ENCODE results near the gene STRA8.

Gene STRA8

GRCh38 chr7:135239263-135239662 is 5.6 kb downstream of the STRA8 start:
- DNase-seq (ENCODE audit: low read depth) = no peak
- no peaks in the 10 kb centered on the region for H3K36me3 ChIP-seq (ENCODE audit: control insufficient read depth, insufficient read depth, low read length, severe bottlenecking)
- H3K9ac ChIP-seq (ENCODE audit: low read length) = no peak overlapping the region

GRCh38 chr7:135240441-135240840 is 6.8 kb downstream of the STRA8 start:
- no peaks in the 10 kb centered on the region for H3K4me1 ChIP-seq (ENCODE audit: control insufficient read depth, insufficient read depth, low read length)

More at GRCh38 chr7:135239263-135239662, 5.6 kb downstream of the STRA8 start:
- Histone ChIP-seq H3K27me3 (replicated peaks; ENCODE audit: control insufficient read depth, insufficient read depth, low read length) (peaks cover 26% of the 10 kb centered on the region), H3K4me3 (ENCODE audit: low read length) (no peak overlapping the region), H3K4me1 (ENCODE audit: control insufficient read depth, insufficient read depth, low read length) (no peaks in the 10 kb centered on the region), H3K9me3 (ENCODE audit: control insufficient read depth, low read length) (no peaks in the 10 kb centered on the region)

GRCh38 chr7:135242096-135242684 is 8.6 kb downstream of the STRA8 start:
- DNase-seq (ENCODE audit: low read depth) = no peak

More at GRCh38 chr7:135240441-135240840, 6.8 kb downstream of the STRA8 start:
- H3K4me3 ChIP-seq (ENCODE audit: low read length) = no peak overlapping the region
- DNase-seq (ENCODE audit: low read depth) = no peak
- H3K9me3 ChIP-seq (ENCODE audit: control insufficient read depth, low read length) = no peaks in the 10 kb centered on the region
- no peaks in the 10 kb centered on the region for H3K36me3 ChIP-seq (ENCODE audit: control insufficient read depth, insufficient read depth, low read length, severe bottlenecking)
- H3K27me3 ChIP-seq (replicated peaks; ENCODE audit: control insufficient read depth, insufficient read depth, low read length) = peaks cover 29% of the 10 kb centered on the region
- no peak overlapping the region for H3K9ac ChIP-seq (ENCODE audit: low read length)

DNA sequence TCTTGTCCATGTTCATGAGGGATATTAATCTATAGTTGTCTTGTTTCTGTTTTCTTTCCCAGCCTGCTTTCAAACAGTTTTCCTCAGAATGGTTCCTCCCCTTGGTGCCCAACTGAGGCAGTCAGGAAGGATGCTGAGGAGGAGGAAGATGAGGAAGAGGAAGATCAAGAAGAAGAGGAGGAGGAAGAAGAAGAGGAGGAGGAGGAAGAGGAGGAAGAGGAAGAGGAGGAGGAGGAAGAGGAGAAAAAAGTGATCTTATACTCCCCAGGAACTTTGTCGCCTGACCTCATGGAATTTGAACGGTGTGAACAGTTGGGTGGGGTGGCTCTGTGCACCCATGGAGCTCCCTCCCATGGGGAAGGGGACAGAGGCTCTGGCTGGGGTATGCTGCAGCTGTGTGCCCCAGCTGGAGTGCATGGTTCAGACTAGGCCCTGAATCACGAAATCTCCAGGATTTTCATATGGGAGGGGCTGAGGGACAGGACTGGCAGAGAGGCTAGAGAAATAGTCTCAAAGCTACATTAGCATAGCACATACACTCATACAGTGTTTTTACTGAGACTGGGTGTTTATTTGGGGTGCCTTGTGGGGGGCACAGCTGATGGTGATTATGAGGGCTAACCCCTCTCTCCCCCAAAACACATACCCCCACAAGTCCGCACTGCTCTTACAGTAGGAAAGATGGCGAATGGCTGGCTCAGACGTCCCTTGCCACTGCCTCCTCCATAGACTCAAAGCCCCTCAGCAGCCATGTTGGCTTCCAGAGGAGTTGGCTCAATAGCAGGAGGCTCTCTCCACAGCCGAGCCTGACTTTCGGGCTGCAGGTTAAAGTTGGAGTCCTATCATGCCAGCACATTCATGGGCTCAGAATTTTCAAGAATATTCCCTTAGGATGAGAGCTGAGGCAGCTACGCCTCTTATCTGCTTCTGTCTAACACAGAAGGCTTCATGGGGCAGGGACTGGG is 11.9 kb downstream of the STRA8 start:
- no peak overlapping the region for H3K9ac ChIP-seq (ENCODE audit: low read length)
- H3K36me3 ChIP-seq (ENCODE audit: control insufficient read depth, insufficient read depth, low read length, severe bottlenecking) = no peaks in the 10 kb centered on the region
- no peak for DNase-seq (ENCODE audit: low read depth)
- no peak overlapping the region for H3K4me3 ChIP-seq (ENCODE audit: low read length)
- H3K27me3 ChIP-seq (replicated peaks; ENCODE audit: control insufficient read depth, insufficient read depth, low read length) = peaks cover 22% of the 10 kb centered on the region
- H3K9me3 ChIP-seq (ENCODE audit: control insufficient read depth, low read length) = no peaks in the 10 kb centered on the region
- H3K4me1 ChIP-seq (ENCODE audit: control insufficient read depth, insufficient read depth, low read length) = no peaks in the 10 kb centered on the region

More at GRCh38 chr7:135242096-135242684, 8.6 kb downstream of the STRA8 start:
- no peaks in the 10 kb centered on the region for H3K9me3 ChIP-seq (ENCODE audit: control insufficient read depth, low read length)
- H3K36me3 ChIP-seq (ENCODE audit: control insufficient read depth, insufficient read depth, low read length, severe bottlenecking) = no peaks in the 10 kb centered on the region
- no peak overlapping the region for H3K4me3 ChIP-seq (ENCODE audit: low read length)
- H3K27me3 ChIP-seq (replicated peaks; ENCODE audit: control insufficient read depth, insufficient read depth, low read length) = peaks cover 29% of the 10 kb centered on the region
- no peaks in the 10 kb centered on the region for H3K4me1 ChIP-seq (ENCODE audit: control insufficient read depth, insufficient read depth, low read length)
- no peak overlapping the region for H3K9ac ChIP-seq (ENCODE audit: low read length)

DNA sequence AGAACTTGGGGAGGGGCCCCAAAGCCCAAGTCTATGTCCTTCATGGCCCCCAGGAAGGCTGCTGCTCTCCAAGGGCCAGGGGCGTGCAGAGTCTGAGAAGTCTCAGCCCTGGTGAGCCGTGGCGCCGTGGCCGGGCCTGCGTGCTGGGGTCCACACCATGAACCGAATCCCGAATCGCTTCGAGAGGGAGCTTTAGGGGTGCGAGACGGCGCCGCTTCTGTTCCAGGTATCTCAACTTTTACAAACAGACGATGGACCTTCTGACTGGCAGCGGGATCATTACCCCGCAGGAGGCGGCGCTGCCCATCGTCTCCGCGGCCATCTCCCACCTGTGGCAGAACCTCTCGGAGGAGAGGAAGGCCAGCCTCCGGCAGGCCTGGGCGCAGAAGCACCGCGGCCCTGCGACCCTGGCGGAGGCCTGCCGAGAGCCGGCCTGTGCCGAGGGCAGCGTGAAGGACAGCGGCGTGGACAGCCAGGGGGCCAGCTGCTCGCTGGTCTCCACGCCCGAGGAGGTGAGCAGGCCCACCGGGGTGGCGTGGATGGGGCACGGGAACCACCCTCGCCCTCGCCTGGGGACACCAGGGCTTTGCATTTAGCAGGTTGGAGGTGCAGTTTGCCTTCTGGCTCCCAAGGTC is 12.7 kb downstream of the STRA8 start:
- H3K9me3 ChIP-seq (ENCODE audit: control insufficient read depth, low read length) = no peaks in the 10 kb centered on the region
- no peaks in the 10 kb centered on the region for H3K4me1 ChIP-seq (ENCODE audit: control insufficient read depth, insufficient read depth, low read length)
- H3K36me3 ChIP-seq (ENCODE audit: control insufficient read depth, insufficient read depth, low read length, severe bottlenecking) = no peaks in the 10 kb centered on the region
- no peak for DNase-seq (ENCODE audit: low read depth)
- H3K4me3 ChIP-seq (ENCODE audit: low read length) = no peak overlapping the region
- H3K9ac ChIP-seq (ENCODE audit: low read length) = no peak overlapping the region
- peaks cover 20% of the 10 kb centered on the region for H3K27me3 ChIP-seq (replicated peaks; ENCODE audit: control insufficient read depth, insufficient read depth, low read length)

- DNase-seq (ENCODE audit: low read depth) = no peak
- Histone ChIP-seq H3K9ac (ENCODE audit: low read length) (no peak overlapping the region), H3K36me3 (ENCODE audit: control insufficient read depth, insufficient read depth, low read length, severe bottlenecking) (no peaks in the 10 kb centered on the region), H3K4me1 (ENCODE audit: control insufficient read depth, insufficient read depth, low read length) (no peaks in the 10 kb centered on the region), H3K9me3 (ENCODE audit: control insufficient read depth, low read length) (no peaks in the 10 kb centered on the region), H3K4me3 (ENCODE audit: low read length) (no peak overlapping the region), H3K27me3 (replicated peaks; ENCODE audit: control insufficient read depth, insufficient read depth, low read length) (peaks cover 8% of the 10 kb centered on the region)
These were observed 14.3 kb downstream of the STRA8 start for GRCh38 chr7:135247746-135248471.

DNA sequence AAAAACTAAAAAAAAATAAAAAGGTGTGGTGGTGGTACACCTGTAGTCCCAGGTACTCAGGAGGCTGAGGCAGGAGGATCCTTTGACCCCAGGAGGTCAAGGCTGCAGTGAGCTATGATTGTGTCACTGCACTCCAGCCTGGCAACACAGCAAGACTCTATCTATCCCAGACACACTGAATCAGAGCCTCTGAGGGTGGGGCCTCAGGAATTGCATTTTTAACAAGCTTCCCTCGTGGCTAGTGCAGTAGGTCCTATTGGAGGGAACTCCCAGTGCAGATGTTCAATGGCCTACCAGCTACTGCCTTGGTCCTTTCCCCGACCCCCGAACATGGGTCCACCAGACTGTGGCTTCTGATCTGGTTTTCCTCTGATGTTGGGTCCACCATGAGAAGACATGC is 14.9 kb downstream of the STRA8 start:
- Histone ChIP-seq H3K4me3 (ENCODE audit: low read length) (no peak overlapping the region), H3K36me3 (ENCODE audit: control insufficient read depth, insufficient read depth, low read length, severe bottlenecking) (no peaks in the 10 kb centered on the region), H3K27me3 (replicated peaks; ENCODE audit: control insufficient read depth, insufficient read depth, low read length) (peaks cover 3% of the 10 kb centered on the region), H3K9ac (ENCODE audit: low read length) (no peak overlapping the region), H3K4me1 (ENCODE audit: control insufficient read depth, insufficient read depth, low read length) (peaks cover 3% of the 10 kb centered on the region), H3K9me3 (ENCODE audit: control insufficient read depth, low read length) (no peaks in the 10 kb centered on the region)
- DNase-seq (ENCODE audit: low read depth) = no peak

- Histone ChIP-seq H3K27me3 (replicated peaks; ENCODE audit: control insufficient read depth, insufficient read depth, low read length) (no peaks in the 10 kb centered on the region), H3K4me1 (ENCODE audit: control insufficient read depth, insufficient read depth, low read length) (peaks cover 17% of the 10 kb centered on the region), H3K4me3 (ENCODE audit: low read length) (no peak overlapping the region), H3K9me3 (ENCODE audit: control insufficient read depth, low read length) (no peaks in the 10 kb centered on the region), H3K9ac (ENCODE audit: low read length) (no peak overlapping the region), H3K36me3 (ENCODE audit: control insufficient read depth, insufficient read depth, low read length, severe bottlenecking) (no peaks in the 10 kb centered on the region)
- no peak for DNase-seq (ENCODE audit: low read depth)
These were observed 18.1 kb downstream of the STRA8 start for GRCh38 chr7:135251496-135252391.

- DNase-seq (ENCODE audit: low read depth) = peak; percentile 69
- no peaks in the 10 kb centered on the region for H3K27me3 ChIP-seq (replicated peaks; ENCODE audit: control insufficient read depth, insufficient read depth, low read length)
- H3K4me3 ChIP-seq (ENCODE audit: low read length) = peak overlapping the region; percentile 14
- H3K9me3 ChIP-seq (ENCODE audit: control insufficient read depth, low read length) = no peaks in the 10 kb centered on the region
- H3K9ac ChIP-seq (ENCODE audit: low read length) = peak overlapping the region; percentile 64
- H3K4me1 ChIP-seq (ENCODE audit: control insufficient read depth, insufficient read depth, low read length) = peaks cover 17% of the 10 kb centered on the region
- H3K36me3 ChIP-seq (ENCODE audit: control insufficient read depth, insufficient read depth, low read length, severe bottlenecking) = no peaks in the 10 kb centered on the region
These were observed 20.5 kb downstream of the STRA8 start for GRCh38 chr7:135253851-135254771.

Measured in adipocyte (in vitro differentiated cells).